Ishikawa (cell line): ENCODE data around the gene TEDDM1.

Experiments
- CREB1 ChIP-seq: IDR thresholded peaks from 2 replicates; pipeline ENCODE4 v1.6.1; 2012; ENCODE audit warnings: low read depth
- EP300 ChIP-seq: IDR thresholded peaks from 2 replicates; pipeline ENCODE4 v1.6.1; 2012; ENCODE audit warnings: borderline replicate concordance
- RAD21 ChIP-seq: IDR thresholded peaks from 2 replicates; pipeline ENCODE4 v1.6.1; 2012; ENCODE audit warnings: low read depth
- REST ChIP-seq: IDR thresholded peaks from 2 replicates; pipeline ENCODE4 v1.6.1; 2012; ENCODE audit warnings: low read depth, mild to moderate bottlenecking
- TCF12 ChIP-seq: IDR thresholded peaks from 2 replicates; pipeline ENCODE4 v1.6.1; 2012; ENCODE audit warnings: low read depth
- YY1 ChIP-seq: IDR thresholded peaks from 2 replicates; pipeline ENCODE4 v1.6.1; 2012; ENCODE audit warnings: low read depth

- TF ChIP-seq EP300: no peak
- no peak for TF ChIP-seq CREB1
- no peak for TF ChIP-seq YY1
- no peak for TF ChIP-seq REST
- no peak for TF ChIP-seq RAD21
- TF ChIP-seq TCF12: no peak
Observed at GRCh38 chr1:182408435-182409075, 8.1 kb upstream of the TEDDM1 start.
